GM20000 (cell line): ENCODE data around the gene CAV2.
A peak's percentile ranks its signal among the peaks of the same experiment; 100 is the strongest.

Experiments
- DNase-seq: peaks from one replicate; pipeline ENCODE4 v3.0.0; 2012; ENCODE audit warnings: low spot score
- CTCF ChIP-seq: IDR thresholded peaks from 2 replicates; pipeline ENCODE4 v1.5.1; 2012; ENCODE audit warnings: mild to moderate bottlenecking, control low read depth; ENCODE audit errors: extremely low read depth, missing control alignments

Gene CAV2

GRCh38 chr7:116548506-116548905 is 49.0 kb downstream of the CAV2 start:
- TF ChIP-seq CTCF, result no peak

GRCh38 chr7:116549370-116549769 is 49.8 kb downstream of the CAV2 start:
- no peak for DNase-seq
- TF ChIP-seq CTCF, result no peak

More at GRCh38 chr7:116548506-116548905, 49.0 kb downstream of the CAV2 start:
- DNase-seq, result peak; percentile 31

- no peak for TF ChIP-seq CTCF
- DNase-seq, result no peak
Measured at GRCh38 chr7:116551692-116552091, 52.2 kb downstream of the CAV2 start.

- no peak for DNase-seq
- no peak for TF ChIP-seq CTCF
Measured at GRCh38 chr7:116552602-116553001, 53.1 kb downstream of the CAV2 start.

GRCh38 chr7:116553168-116553964 is 53.8 kb downstream of the CAV2 start:
- DNase-seq, result no peak
- no peak for TF ChIP-seq CTCF

- TF ChIP-seq CTCF, result no peak
- DNase-seq, result no peak
Measured at GRCh38 chr7:116554436-116554835, 54.9 kb downstream of the CAV2 start.

- DNase-seq, result no peak
- TF ChIP-seq CTCF, result no peak
Measured at GRCh38 chr7:116554911-116555310, 55.4 kb downstream of the CAV2 start.
